ENCODE data around the gene HEY2.

HEY2 gene

DNA sequence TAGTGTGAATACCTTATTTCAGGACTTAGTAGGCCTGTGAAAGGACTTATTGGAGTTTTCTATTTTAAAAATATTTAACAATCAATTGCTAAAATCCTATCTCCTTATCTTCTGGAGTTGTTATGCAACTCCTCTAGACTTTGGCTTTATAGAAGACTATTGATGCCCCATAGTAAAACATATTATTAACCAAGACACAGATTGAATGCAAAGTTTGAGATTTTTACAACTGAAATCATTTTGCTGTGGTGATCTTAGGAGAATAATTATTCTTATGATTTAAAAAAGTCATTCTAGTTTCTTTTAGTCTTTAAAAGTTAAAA is 4.5 kb downstream of the HEY2 start:
- DNase-seq (ENCODE audit: low read depth), result no peak
- TF ChIP-seq, protein P1, sequence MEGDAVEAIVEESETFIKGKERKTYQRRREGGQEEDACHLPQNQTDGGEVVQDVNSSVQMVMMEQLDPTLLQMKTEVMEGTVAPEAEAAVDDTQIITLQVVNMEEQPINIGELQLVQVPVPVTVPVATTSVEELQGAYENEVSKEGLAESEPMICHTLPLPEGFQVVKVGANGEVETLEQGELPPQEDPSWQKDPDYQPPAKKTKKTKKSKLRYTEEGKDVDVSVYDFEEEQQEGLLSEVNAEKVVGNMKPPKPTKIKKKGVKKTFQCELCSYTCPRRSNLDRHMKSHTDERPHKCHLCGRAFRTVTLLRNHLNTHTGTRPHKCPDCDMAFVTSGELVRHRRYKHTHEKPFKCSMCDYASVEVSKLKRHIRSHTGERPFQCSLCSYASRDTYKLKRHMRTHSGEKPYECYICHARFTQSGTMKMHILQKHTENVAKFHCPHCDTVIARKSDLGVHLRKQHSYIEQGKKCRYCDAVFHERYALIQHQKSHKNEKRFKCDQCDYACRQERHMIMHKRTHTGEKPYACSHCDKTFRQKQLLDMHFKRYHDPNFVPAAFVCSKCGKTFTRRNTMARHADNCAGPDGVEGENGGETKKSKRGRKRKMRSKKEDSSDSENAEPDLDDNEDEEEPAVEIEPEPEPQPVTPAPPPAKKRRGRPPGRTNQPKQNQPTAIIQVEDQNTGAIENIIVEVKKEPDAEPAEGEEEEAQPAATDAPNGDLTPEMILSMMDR (IDR thresholded peaks at IDR 0.05; ENCODE audit: control insufficient read depth, extremely low read depth, insufficient read depth), result no peak
- H3K4me3 ChIP-seq (ENCODE audit: low read depth, low read length), result no peak overlapping the region

DNA sequence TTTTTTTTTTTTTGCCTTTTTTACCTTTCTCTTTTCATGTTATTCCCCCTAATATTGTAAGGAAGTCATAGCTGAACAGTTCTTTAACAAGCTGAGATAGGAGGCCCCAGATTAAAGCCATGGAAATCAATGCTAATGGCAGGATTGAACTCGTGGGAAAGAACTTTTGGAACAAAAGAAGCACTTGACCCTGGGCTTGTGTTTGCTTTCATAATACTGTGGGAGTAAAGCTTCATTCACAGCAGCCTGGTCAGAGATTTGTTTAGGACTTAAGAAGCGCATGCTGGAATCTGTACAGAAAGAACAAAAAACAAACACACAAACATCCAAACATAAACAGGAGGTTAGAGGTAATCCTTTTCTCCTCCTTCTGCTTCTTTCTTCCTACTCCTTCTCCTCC is 5.1 kb downstream of the HEY2 start:
- DNase-seq (ENCODE audit: low read depth), result no peak
- H3K4me3 ChIP-seq (ENCODE audit: low read depth, low read length), result no peak overlapping the region
- TF ChIP-seq, protein P1 (IDR thresholded peaks at IDR 0.05; ENCODE audit: control insufficient read depth, extremely low read depth, insufficient read depth), result no peak

DNA sequence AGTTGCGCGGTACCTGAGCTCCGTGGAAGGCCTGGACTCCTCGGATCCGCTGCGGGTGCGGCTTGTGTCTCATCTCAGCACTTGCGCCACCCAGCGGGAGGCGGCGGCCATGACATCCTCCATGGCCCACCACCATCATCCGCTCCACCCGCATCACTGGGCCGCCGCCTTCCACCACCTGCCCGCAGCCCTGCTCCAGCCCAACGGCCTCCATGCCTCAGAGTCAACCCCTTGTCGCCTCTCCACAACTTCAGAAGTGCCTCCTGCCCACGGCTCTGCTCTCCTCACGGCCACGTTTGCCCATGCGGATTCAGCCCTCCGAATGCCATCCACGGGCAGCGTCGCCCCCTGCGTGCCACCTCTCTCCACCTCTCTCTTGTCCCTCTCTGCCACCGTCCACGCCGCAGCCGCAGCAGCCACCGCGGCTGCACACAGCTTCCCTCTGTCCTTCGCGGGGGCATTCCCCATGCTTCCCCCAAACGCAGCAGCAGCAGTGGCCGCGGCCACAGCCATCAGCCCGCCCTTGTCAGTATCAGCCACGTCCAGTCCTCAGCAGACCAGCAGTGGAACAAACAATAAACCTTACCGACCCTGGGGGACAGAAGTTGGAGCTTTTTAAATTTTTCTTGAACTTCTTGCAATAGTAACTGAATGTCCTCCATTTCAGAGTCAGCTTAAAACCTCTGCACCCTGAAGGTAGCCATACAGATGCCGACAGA is 9.9 kb downstream of the HEY2 start:
- no peak overlapping the region for H3K4me3 ChIP-seq (ENCODE audit: low read depth, low read length)
- TF ChIP-seq, protein P1 (IDR thresholded peaks at IDR 0.05; ENCODE audit: control insufficient read depth, extremely low read depth, insufficient read depth), result peak; percentile 64
- no peak for DNase-seq (ENCODE audit: low read depth)

DNA sequence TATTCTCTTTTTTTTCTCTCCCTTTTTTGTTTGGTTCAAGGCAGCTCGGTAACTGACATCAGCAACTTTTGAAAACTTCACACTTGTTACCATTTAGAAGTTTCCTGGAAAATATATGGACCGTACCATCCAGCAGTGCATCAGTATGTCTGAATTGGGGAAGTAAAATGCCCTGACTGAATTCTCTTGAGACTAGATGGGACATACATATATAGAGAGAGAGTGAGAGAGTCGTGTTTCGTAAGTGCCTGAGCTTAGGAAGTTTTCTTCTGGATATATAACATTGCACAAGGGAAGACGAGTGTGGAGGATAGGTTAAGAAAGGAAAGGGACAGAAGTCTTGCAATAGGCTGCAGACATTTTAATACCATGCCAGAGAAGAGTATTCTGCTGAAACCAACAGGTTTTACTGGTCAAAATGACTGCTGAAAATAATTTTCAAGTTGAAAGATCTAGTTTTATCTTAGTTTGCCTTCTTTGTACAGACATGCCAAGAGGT is 10.6 kb downstream of the HEY2 start:
- TF ChIP-seq, protein P1 (IDR thresholded peaks at IDR 0.05; ENCODE audit: control insufficient read depth, extremely low read depth, insufficient read depth), result no peak
- H3K4me3 ChIP-seq (ENCODE audit: low read depth, low read length), result no peak overlapping the region
- no peak for DNase-seq (ENCODE audit: low read depth)

DNA sequence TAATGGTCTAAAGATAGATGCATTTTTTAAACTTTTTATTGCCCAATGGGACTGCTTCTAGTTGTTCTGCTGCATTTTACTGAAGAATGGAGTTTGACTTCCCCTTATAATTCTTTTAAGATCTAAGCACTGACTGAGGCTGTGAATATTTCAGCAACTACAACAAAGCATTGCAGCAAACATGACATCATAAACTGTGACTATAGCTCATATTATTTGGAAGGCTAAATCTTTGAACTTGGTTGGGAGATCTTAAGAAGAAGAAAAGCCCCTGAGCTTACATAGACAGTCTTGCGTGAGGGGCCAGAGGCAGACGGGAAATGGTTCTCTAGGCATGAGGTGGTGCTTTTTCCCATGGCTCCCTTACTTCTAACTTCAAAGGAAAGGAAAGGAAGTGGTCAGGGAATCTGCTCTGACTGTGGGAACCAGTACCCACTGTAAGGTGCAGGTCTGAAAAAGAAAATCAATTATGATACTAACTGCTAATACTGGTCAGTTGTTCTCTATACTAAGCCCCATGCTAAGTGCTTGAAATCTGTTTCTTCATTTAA is 14.8 kb downstream of the HEY2 start:
- no peak for DNase-seq (ENCODE audit: low read depth)
- TF ChIP-seq, protein P1 (IDR thresholded peaks at IDR 0.05; ENCODE audit: control insufficient read depth, extremely low read depth, insufficient read depth), result no peak

DNA sequence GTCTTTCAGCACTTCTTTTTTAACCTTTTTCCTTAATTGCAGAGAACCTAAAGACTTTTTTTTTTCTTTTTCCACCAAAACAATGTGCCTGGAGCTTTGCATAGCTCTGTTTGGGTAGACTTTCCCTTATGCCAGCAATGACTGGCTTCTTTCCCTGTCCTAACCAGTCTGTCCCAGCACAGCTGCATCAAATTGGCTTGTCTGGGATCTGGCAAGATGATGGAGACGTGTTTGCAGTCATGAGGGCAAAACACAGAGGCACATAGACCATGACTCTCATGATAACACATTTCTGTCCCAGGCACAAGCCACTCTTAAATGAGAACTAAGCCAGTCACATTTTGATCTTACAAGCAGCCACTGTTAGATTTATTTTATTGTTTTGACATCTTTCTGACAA is 16.5 kb downstream of the HEY2 start:
- TF ChIP-seq, protein P1 (IDR thresholded peaks at IDR 0.05; ENCODE audit: control insufficient read depth, extremely low read depth, insufficient read depth), result no peak
- no peak for DNase-seq (ENCODE audit: low read depth)
- no peak overlapping the region for H3K4me3 ChIP-seq (ENCODE audit: low read depth, low read length)

More for the DNA sequence above, 14.8 kb downstream of the HEY2 start:
- no peak overlapping the region for H3K4me3 ChIP-seq (ENCODE audit: low read depth, low read length)

DNA sequence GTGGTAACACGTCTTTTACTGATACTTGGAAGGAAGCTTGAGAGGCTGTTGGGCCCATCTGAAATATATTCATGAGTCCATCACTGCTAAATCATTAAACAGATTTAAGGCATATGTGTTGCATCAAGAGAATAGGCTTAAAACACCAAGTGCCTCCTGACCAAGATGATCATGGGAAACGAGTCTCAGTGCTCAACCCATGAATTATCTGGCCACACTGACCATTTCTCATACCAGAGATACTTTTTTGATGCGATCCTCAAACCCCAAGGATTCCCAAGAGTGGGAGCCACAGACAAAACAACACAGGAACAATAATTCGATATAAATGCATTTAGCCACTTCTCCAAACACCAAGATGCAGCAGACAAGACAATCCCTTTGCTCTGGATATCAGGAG is 17.2 kb downstream of the HEY2 start:
- TF ChIP-seq, protein P1 (IDR thresholded peaks at IDR 0.05; ENCODE audit: control insufficient read depth, extremely low read depth, insufficient read depth), result no peak
- no peak for DNase-seq (ENCODE audit: low read depth)
- no peak overlapping the region for H3K4me3 ChIP-seq (ENCODE audit: low read depth, low read length)
